ENCODE data around the gene SATB1.

Gene SATB1

GRCh38 chr3:18401300-18401961 is 23.7 kb downstream of the SATB1 start:
- DNase-seq (ENCODE audit: low read depth): no peak

- DNase-seq (ENCODE audit: low read depth): no peak
These were observed 26.7 kb downstream of the SATB1 start for GRCh38 chr3:18398448-18398847.

- no peak for DNase-seq (ENCODE audit: low read depth)
These were observed 28.7 kb downstream of the SATB1 start for GRCh38 chr3:18396428-18396827.

GRCh38 chr3:18394384-18394995 is 30.6 kb downstream of the SATB1 start:
- DNase-seq (ENCODE audit: low read depth): no peak

GRCh38 chr3:18393906-18394305 is 31.2 kb downstream of the SATB1 start:
- no peak for DNase-seq (ENCODE audit: low read depth)

- DNase-seq (ENCODE audit: low read depth): no peak
These were observed 35.0 kb downstream of the SATB1 start for GRCh38 chr3:18390024-18390660.

GRCh38 chr3:18389108-18389733 is 35.9 kb downstream of the SATB1 start:
- DNase-seq (ENCODE audit: low read depth): no peak

GRCh38 chr3:18386274-18386890 is 38.8 kb downstream of the SATB1 start:
- DNase-seq (ENCODE audit: low read depth): no peak

- no peak for DNase-seq (ENCODE audit: low read depth)
These were observed 39.4 kb downstream of the SATB1 start for GRCh38 chr3:18385706-18386105.

GRCh38 chr3:18382760-18383369 is 42.3 kb downstream of the SATB1 start:
- no peak for DNase-seq (ENCODE audit: low read depth)

- DNase-seq (ENCODE audit: low read depth): no peak
These were observed 45.5 kb downstream of the SATB1 start for GRCh38 chr3:18379647-18380046.

GRCh38 chr3:18378218-18378617 is 46.9 kb downstream of the SATB1 start:
- no peak for DNase-seq (ENCODE audit: low read depth)

GRCh38 chr3:18376682-18377081 is 48.5 kb downstream of the SATB1 start:
- DNase-seq (ENCODE audit: low read depth): no peak

- DNase-seq (ENCODE audit: low read depth): no peak
These were observed 52.2 kb downstream of the SATB1 start for GRCh38 chr3:18372786-18373405.

- DNase-seq (ENCODE audit: low read depth): no peak
These were observed 54.5 kb downstream of the SATB1 start for GRCh38 chr3:18370672-18371071.

GRCh38 chr3:18369551-18370185 is 55.5 kb downstream of the SATB1 start:
- no peak for DNase-seq (ENCODE audit: low read depth)

- no peak for DNase-seq (ENCODE audit: low read depth)
These were observed 58.9 kb downstream of the SATB1 start for GRCh38 chr3:18366258-18366657.

GRCh38 chr3:18363338-18363737 is 61.8 kb downstream of the SATB1 start:
- DNase-seq (ENCODE audit: low read depth): no peak

GRCh38 chr3:18357747-18358146 is 67.4 kb downstream of the SATB1 start:
- no peak for DNase-seq (ENCODE audit: low read depth)

- no peak for DNase-seq (ENCODE audit: low read depth)
These were observed 69.3 kb downstream of the SATB1 start for GRCh38 chr3:18355832-18356231.

- DNase-seq (ENCODE audit: low read depth): no peak
These were observed 70.4 kb downstream of the SATB1 start for GRCh38 chr3:18354701-18355100.
